Measurements from ENCODE around the gene TSPAN11. TPM values are rescaled to one million over a fixed set of nuclear protein-coding genes. Genes with fewer than 3 reads are reported as not detected.

TSPAN11 gene
- total and polyA plus RNA-seq, 2 of the 8 experiments (the other 6 are each of a cell fraction or from before 2014, with no cell fraction given), result 3.9 to 8.2 TPM

GRCh38 chr12:30880813-30881212, 45.7 kb upstream of the TSPAN11 start:
- no peak overlapping the region for H2AK5ac ChIP-seq (ENCODE audit: low read depth, low read length)
- H3K23me2 ChIP-seq (ENCODE audit: low read depth, low read length), result no peaks in the 10 kb centered on the region
- no peak overlapping the region for H4K8ac ChIP-seq (ENCODE audit: extremely low read depth, insufficient read depth, low read length)
- no peak overlapping the region for H3K23ac ChIP-seq (ENCODE audit: insufficient read length)
- H2BK20ac ChIP-seq (ENCODE audit: low read length), result no peak overlapping the region
- no peak overlapping the region for H3K4ac ChIP-seq (replicated peaks; ENCODE audit: insufficient read length, low read depth, low read length)
- H3K14ac ChIP-seq (ENCODE audit: insufficient read length), result no peak overlapping the region
- no peak overlapping the region for H3K18ac ChIP-seq (ENCODE audit: extremely low read depth, low read length)
- H2AFZ ChIP-seq (ENCODE audit: low read length), result no peak overlapping the region
- H4K5ac ChIP-seq (ENCODE audit: insufficient read length, low read depth, low read length), result no peak overlapping the region
- no peak for TF ChIP-seq ZNF274 (IDR thresholded peaks at IDR 0.05; ENCODE audit: borderline replicate concordance, extremely low read depth, low read length)
- TF ChIP-seq MAX (IDR thresholded peaks at IDR 0.05), result no peak
- TF ChIP-seq TBP (IDR thresholded peaks at IDR 0.05; ENCODE audit: low read depth, low read length), result no peak
- TF ChIP-seq USF2 (IDR thresholded peaks at IDR 0.05; ENCODE audit: low read length), result no peak
- no peak for TF ChIP-seq RFX5 (IDR thresholded peaks at IDR 0.05; ENCODE audit: borderline replicate concordance, low read depth, low read length)
- no peak for TF ChIP-seq ATF3 (IDR thresholded peaks at IDR 0.05; ENCODE audit: insufficient read depth, low read depth, low read length)
- H4K91ac ChIP-seq (replicated peaks; ENCODE audit: insufficient read length, low read length), result no peak overlapping the region
- peaks cover 0 to 5% (median 0%) of the 10 kb centered on the region in 4 experiments; a peak in 3 of 7 replicates for H3K27me3 ChIP-seq (replicated peaks in 1 of 4; ENCODE audit: control insufficient read depth in 3 of 4, extremely low read depth in 1 of 4, insufficient read depth in 3 of 4, low read length in 3 of 4)
- H3K9ac ChIP-seq (replicated peaks in 1 of 4; ENCODE audit: extremely low read depth in 1 of 4, low read depth in 3 of 4, low read length in 3 of 4), result no peak overlapping the region
- H3K36me3 ChIP-seq (ENCODE audit: control insufficient read depth in 2 of 4, insufficient read depth in 4 of 4, low read length in 3 of 4), result no peaks in the 10 kb centered on the region
- H2BK120ac ChIP-seq (replicated peaks; ENCODE audit: low read depth, low read length), result no peak overlapping the region
- no peak overlapping the region for H3K27ac ChIP-seq (ENCODE audit: low read depth, low read length)
- no peak overlapping the region for H2BK12ac ChIP-seq (ENCODE audit: low read depth, low read length)
- no peaks in the 10 kb centered on the region for H3K4me1 ChIP-seq (replicated peaks in 1 of 4; ENCODE audit: control insufficient read depth in 3 of 4, insufficient read depth in 4 of 4, low read length in 3 of 4)
- FAIRE-seq, result no peak
- H4K20me1 ChIP-seq (replicated peaks in 1 of 2; ENCODE audit: control insufficient read depth in 1 of 2, insufficient read depth in 2 of 2, low read length in 2 of 2), result no peaks in the 10 kb centered on the region
- no peak overlapping the region for H3K56ac ChIP-seq (replicated peaks; ENCODE audit: insufficient read length, low read depth, low read length)
- H2BK5ac ChIP-seq (ENCODE audit: low read depth, low read length), result no peak overlapping the region
- CTCF ChIA-PET (ENCODE audit: partially characterized antibody), result interaction anchor here (0.9 to 4.2 kb wide), 6 partner anchors 25 to 120 kb away, joined by 3 to 21 read pairs (median 5); no protein-coding TSS in a partner anchor
- 74% methylated on average over 3 of the region's 3 CpGs; no CpG with 5 or more reads in 1 of the 2 experiments for WGBS, 2 experiments (ENCODE audit: extremely low coverage in 1 of 2, insufficient coverage in 1 of 2, insufficient read length in 1 of 2, insufficient replicate concordance in 2 of 2, low coverage in 1 of 2, low lambda C conversion rate in 2 of 2, missing lambda C conversion rate in 1 of 2)
- no peaks in the 10 kb centered on the region for H3K9me3 ChIP-seq (ENCODE audit: insufficient read depth in 2 of 2, low read depth in 1 of 2, low read length in 1 of 2)
- H3K4me2 ChIP-seq (ENCODE audit: insufficient read depth in 1 of 2, low read depth in 2 of 2, low read length in 2 of 2), result no peak overlapping the region
- H3K4me3 ChIP-seq (ENCODE audit: extremely low read depth in 1 of 4, insufficient read depth in 2 of 4, low read depth in 3 of 4, low read length in 4 of 4), result no peak overlapping the region
- POLR2A ChIA-PET (ENCODE audit: partially characterized antibody), result interaction anchor here (0.9 to 1.6 kb wide), 2 partner anchors 49 to 102 kb away, joined by 3 read pairs; no protein-coding TSS in a partner anchor
- H3K79me2 ChIP-seq (ENCODE audit: control insufficient read depth in 1 of 2, insufficient read depth in 2 of 2, low read length in 2 of 2), result no peaks in the 10 kb centered on the region
- no peaks in the 10 kb centered on the region for H3K79me1 ChIP-seq (ENCODE audit: low read depth, low read length)
- DNase-seq (ENCODE audit: low read depth in 1 of 2, low spot score in 2 of 2), result no peak
- H2BK15ac ChIP-seq (ENCODE audit: low read length), result no peak overlapping the region

All from H1 (cell line).